Measurements from ENCODE around the gene SLC5A5.
A peak's percentile ranks its signal among the peaks of the same experiment; 100 is the strongest.

SLC5A5 gene

DNA sequence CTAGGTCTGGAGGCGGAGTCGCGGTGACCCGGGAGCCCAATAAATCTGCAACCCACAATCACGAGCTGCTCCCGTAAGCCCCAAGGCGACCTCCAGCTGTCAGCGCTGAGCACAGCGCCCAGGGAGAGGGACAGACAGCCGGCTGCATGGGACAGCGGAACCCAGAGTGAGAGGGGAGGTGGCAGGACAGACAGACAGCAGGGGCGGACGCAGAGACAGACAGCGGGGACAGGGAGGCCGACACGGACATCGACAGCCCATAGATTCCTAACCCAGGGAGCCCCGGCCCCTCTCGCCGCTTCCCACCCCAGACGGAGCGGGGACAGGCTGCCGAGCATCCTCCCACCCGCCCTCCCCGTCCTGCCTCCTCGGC, at the start of gene SLC5A5:
Gene SLC5A5, plus strand, starts transcription at position 68 of the 373 bp plus-strand sequence. CDS start 375 bp downstream, outside the sequence.
- no peak for DNase-seq

DNA sequence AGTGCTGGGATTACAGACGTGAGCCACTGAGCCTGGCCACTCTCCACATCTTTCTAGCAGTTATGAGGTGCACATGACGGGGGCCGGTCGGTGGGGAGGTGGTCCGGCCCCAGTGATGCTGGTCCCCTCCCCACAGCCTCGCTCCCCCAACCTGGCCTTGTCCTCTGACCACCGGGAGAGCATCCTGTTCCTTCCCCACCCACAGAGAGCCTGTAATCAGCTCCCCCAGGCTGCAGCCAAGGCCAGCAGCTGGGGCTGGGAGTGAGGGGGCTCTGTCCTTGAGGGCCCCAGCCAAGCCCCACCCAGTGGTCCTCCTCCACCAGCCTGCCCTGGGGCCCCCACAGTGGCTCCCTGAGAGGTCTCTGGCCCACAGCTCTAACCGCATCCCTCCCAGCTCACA, 47.4 kb upstream of the SLC5A5 start:
- no peak for DNase-seq

DNA sequence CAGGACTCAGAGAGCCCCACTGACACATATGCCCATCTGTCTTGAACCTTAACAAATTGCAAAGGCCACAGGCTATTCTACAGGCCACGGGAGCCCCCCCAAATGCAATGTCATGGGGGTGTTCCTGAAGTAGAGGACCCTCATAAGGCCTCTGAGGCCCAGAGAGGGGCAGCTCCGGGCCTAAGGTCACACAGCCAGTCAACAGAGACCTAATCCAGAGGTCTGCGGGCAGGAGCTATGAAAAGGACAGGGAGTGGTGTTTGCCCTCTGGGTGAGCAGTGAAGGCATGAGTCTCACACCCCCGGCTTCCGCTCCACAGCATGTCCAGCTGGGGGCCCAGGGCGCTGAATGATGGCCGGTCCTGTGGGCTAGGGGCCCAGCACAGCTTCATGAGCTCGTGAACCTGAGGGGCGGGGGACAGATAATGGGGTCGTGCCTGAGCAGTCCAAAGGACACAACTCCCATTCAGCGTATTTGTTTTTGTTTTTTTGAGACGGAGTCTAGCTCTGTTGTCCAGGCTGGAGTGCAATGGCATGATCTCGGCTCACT, 45.2 kb upstream of the SLC5A5 start:
- DNase-seq: no peak

DNA sequence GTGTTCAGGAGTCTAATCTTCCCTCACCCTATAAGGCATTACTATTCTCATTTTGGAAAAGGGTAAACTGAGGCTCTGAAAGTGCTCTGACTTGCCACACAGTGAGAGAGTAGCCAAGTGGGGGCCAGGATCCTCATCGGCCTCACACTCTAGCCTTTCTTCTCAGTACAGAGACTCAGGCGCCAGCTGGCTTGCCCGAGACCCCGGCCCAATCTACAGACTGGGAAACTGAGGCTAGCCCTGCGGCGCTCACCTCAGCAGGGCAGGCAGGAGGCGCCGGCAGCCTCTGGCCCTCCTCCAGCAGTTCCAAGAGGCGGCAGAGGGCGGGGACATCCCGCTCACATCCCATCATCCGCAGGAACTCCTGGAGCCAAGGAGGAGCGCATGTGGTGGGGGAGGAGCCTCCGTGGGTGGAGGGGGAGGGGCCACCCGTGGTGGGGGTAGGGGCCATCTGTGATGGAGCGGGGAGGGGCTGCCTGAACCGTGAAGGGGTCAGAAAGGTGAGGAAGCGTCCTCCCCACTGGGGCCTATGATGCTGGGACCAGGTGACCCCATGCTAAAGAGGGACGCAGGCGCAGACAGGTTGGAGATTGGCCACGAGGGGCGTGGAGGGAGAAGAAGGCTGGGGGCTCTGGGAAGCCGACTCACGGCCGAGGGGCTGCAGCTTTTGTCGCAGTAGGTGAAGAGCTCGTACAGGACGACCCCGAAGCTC, 41.7 kb upstream of the SLC5A5 start:
- DNase-seq: peak; percentile 60

DNA sequence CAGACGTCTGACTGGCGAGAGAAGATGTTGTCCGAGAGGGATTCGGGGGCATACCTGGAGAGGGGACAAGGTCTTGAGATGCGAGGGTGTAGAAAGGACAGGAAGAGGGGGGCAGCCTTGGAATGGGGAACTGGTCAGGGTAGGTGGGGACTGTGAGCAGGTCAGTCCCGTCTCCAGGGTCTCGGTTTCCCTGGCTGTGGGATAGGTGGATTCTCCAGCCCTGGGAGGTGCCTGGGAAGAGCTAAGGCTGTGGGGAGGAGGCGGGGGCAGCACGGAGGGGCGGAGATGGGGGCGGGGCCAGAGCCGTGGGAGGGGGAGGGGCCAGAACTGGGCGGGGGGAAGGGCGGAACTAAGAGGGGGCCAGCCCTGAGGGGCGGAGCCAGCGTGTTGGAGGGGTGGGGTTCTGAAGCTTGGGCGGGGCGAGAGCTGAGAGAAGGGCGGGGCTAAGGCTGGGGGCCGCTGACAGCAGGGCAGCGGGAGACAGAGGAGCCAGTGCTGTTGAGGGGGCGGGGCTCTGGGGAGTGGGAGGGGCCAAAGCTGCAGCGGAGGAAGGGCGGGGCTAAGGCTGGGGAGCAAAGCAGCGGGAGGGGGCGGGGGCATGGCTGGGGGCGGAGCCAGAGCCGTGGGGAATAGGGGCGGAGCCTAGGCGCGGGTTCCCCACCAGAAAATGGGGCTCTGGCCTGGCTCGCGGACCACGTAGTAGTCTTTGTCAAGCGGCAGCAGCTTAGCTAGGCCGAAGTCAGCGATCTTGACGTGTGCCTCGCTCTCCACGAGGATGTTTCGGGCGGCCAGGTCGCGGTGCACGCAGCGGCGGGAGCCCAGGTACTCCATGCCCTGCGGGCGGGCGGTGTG, 41.0 kb upstream of the SLC5A5 start:
- peak; percentile 84 for DNase-seq

DNA sequence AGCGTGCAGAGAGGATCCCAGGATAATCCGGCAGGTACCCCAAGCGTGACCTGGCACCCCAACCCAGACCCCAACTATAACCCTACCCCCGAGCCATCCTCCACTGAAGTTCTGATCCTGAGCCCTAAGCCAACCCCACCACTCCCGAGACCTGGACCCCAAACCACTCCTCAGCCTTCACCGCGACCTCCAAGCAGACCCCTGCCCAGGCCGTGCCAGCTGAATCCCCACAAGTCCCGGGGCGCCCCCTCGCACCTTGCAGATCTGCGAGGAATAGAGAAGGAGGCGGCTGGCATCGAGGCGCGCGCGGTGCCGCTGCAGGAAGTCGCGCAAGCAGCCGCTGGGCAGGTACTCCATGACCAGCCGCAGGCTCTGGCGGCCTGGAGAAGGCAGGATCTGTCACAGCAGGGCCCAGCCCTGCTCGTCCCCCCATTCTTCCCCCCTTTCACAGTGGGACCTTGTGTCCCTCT, 40.3 kb upstream of the SLC5A5 start:
- DNase-seq: no peak

DNA sequence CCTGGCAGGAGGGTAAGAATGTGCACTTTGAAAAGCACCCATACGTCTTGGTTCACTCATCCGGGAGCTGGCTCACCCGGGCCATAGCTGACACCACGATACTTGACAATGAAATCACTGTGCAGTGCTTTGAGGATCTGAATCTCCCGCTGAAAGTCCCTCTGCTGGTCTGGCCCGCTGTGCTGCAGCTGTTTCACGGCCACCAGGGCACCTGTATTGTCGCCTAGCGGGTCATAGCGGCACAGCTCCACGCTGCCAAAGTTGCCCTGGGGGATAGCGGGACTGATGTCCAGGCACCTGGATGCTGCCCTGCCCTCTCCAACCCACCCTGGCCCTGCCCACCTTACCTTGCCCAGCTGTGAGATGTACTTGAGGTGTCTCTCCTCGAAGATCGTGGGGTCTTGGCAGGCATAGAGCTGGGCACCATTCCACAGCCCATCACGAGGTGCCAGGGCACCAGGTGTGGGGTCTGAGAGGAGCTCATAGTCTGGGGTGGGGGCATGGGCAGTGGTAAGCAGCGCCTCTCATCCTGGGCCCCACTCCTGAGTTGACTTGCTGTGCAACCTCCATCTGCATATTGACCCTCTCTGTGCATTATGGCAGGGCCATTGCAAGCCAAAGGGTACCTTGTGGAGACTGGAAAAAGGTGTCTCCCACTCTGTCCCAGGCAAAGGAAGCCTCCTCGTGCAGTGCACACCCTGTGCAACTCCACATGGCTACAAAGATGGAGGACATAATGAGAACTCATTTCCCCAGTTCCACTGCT, 39.1 kb upstream of the SLC5A5 start:
- DNase-seq: no peak

DNA sequence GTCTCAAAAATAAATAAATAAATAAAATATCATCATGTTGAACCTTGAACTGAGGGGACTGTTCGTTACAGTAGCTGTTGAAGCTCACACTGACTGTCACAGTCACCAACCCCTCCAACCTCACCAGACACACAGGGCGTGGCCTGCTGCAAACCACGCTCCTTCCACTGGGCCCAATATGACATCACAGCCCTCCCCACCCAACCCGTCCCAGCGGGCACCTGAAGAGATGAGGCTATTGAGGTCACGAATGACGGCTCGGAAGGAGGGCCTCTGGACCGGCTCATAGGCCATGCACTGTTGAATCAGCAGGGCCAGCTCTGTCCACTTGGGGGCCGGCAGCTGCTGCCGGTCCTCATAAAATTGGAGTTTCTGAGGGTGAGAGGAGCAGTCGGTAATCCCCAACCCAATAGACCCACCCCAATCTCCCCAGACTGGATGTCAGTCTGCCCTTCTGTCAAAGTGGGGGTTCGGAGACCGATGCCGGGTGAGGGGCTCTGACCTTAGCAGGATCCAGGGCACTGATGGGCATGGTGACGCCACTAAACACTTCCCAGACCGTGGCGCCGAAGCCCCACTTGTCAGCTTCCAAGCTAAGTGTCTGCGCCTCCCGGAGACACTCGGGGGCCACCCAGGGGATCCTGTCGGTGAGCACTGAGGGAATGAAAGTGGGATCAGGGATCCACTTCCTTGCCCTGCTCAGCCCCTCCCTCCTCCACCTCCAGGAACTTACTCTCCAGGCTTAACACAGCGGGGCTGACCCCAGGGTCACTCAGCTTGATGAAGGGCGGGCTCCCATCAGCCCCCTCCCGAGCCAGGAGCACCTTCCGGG, 37.2 kb upstream of the SLC5A5 start:
- DNase-seq: no peak

DNA sequence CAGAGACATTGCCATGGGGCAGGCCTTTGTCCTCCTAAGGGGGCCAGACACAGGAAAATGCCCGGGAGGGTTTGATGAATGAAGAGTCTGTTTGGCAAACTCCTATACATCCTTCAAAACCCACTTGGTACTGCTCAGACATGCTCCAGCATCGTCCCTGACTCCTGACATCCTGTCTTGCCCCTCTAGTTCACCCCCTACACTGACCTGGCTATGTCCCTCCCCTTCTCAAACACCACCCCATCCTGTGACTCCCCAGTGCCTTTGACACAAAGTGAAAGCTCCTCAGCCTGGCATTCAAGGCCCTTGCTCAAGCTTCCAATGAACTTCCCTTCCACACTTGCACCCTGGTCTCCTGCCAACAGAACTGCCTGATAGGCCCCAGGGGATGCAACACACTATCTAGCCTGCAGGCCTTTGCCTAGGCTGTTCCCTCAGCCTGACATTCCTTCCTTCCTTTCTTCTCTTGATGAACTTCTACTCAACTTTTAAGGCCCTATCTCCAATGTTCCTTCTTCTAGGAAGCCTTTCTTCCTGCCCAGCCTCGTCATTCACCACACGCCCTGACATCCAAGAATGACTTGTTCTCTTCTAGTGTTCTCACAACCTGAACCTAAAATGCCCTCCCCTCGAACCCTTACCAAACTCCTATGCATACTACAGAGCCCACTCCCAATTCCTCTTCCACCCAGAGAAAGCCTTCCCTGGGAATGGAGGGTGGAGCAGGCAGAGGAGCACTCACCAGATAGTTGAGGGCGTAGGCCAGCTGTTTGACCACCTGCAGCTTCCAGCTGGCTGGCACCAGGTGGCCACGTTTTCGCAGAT, 36.4 kb upstream of the SLC5A5 start:
- no peak for DNase-seq

DNA sequence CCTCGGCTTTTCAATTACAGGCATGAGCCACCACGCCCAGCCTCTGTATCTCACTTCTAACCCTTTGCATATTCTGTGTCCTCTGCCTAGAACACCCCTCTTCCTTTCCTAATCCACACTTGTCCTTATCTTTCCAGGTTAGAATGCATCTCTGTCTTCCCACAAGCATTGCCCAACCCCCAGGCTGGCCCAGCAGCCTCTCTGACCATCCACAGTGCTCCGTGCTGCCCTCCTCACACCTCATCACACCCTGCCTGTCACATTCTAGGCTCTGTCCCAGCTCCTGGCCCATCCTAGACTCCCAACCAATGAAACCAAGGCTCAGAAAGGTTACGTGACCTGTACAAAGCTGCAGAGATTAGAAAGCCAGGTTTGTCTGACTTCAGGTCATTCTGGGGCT, 35.2 kb upstream of the SLC5A5 start:
- DNase-seq: no peak

DNA sequence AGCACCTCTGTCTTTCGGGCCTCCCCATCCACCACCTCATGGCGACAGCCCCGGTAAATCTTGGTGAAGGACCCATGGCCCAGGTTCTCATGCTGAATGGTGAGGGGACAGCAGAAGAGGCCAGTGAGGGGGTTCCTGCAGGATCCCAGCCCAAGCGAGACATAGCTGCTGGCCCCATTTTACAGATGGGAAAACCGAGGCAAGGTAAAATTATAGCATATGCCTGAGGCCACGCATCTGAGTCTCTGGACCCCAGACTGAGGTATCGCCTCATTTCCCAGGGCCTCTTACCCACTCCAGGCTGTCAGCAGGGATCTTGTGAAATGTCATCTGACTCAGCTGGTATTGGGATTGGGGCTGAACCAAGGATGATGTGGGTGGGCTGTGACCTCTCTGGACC, 33.8 kb upstream of the SLC5A5 start:
- DNase-seq: no peak

DNA sequence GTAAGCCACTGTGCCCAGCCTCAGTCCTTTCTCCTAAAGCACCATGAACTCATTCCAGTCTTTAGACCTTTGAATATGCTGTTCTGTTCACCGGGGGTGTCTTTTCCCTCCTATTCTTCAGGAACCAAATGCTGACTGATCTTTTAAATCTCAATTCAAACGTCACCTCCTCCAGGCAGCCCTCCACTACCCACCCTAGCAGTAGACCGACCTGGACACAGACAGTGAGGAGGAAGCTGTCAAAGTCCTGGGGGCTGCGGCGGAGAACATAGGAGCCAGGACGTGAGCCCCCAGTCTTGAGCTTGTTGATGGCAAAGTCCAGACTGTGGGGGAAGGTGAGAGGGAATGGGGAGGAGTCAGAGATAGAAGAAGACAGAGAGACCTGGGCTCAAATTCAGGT, 31.7 kb upstream of the SLC5A5 start:
- DNase-seq: no peak

DNA sequence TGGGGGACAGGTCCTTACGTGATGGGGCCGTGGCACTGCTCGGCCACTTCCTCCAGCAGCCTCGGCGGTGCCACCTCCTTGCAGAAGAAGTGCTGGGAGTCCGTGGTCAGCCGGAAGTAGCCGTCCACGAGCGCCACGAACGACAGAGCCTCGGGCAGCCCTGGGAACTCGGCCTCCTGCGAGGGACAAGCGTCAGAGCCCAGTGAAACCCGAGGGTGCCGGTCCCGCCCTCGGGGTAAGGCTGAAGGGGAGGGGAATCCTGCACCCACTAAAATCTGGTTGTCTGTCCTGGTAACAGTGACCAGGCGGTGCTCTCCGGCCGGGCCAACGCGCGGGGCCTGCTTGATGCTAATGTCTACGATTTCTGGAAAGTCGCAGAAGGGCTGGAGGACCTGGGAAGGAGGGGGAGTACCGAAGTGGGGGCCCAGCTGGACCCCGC, 30.4 kb upstream of the SLC5A5 start:
- no peak for DNase-seq

DNA sequence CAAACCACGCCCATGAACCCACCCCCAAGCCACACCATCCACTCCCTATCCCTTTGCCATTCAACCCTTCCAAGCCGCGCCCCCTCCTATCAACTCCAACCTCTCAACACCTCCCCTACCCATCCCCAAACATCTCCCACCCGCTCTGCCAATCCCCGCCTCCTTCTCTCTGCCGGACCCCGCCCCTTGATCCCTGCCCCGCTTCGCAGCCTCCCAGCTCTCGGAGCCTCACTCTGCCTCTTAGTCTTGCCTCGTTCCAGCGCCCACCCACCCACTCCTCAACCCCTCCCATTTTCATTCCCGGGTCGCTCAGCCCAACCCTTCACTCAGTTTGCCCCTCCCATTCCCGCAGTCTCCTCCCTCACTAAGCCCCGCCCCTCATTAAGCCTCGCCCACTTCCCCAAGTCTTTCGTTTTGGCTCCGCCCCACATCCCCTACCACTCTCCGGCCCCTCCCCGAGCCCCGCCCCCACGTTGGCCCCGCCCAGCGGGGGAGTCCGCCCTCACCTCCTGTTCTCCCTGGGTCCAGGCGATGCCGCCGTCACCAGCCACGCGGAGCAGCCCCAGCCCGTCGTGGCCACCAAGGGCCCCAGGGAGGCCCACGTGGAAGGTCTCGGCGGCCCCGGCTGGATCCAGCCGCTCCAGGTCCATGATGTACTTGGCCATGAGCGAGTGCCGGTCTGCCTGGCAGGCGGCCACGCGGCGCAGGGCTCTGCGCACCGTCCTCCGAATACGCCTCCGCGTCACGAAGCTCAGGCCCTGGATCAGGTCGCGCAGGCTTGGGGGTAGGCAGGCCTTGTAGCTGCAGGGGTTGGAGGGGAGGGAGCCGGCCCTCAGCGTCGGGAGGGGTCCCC, 29.7 kb upstream of the SLC5A5 start:
- DNase-seq: peak; percentile 93

DNA sequence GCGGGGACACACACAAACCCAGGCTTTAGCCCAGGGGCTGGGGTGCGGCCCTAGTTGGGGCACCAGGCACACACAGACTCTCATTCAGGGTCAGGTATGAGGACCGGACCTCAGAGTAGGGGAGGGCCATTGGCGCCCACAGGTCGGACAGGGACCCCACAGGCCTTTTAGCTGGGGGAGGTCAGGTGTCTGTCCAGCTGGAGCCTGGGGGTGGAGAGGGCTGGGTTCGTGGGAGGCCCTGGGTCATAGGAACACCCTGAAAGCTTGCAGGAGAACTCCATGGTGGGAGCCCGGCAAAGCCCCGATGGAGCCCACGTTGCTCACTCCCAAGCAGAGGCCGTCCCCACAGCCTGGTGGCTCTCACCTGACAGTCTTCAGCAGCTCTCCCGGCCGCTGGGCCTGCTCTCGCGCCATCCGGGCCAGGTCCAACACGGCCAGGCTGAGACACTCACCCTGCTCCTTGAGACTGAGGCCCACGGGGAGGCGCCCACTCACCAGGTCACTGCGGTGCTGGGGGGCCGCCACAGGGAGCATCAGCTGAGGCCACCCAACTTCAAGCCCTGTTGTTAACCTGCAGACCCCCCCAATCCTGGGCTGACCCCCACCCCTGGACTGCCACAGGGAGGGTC, 29.0 kb upstream of the SLC5A5 start:
- no peak for DNase-seq

DNA sequence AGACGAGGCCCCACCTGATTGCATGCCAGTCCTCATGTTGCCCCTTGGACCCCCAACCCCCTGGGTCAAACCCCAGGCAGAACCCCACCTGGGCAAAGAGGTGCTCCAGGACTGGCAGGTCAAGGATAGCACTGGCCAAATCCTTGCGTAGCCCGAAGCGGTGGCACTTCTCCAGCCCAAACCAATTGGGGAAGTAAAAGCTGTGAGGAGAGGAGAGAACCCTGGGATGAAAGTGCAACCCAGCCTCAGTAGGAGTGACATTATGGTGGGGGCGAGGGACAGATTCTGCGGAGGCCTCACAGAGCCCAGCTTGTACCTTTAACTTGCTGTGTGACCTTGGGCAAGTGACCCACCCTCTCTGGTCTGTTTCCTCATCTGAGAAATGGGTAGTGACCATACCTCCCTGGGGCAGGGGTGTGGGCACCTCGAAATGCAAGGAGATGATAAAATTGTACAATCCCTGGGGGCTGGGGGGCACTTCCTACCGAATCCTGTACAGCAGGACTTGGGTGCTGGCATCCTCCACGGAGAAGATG, 28.4 kb upstream of the SLC5A5 start:
- no peak for DNase-seq

DNA sequence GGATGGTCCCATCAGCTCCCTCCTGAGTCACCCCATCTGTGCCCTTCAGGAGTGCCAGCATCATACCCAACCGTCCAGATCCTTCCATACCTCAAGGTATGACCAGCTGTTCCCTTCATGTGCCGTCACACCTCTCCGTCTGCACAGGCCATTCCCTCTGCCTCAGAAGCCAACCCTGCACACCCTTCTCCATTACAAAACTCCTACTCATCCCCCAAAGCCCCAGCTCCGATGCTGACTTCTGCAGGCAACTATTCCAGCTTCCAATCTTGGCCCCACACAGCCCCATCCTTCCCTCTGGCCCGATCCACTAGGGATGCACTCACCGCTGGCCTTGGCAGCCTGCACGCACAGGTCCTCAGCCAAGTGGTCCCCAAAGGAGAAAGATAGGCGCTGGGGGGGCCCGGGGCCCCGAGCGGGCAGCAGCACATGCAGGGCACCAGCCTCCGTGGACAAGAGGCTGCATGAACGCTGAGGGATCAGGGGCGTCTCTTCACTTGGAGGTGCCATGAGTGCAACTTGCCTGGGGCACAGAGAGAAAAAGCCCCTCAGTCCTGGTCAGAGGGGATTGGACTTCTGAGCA, 27.7 kb upstream of the SLC5A5 start:
- DNase-seq: no peak

DNA sequence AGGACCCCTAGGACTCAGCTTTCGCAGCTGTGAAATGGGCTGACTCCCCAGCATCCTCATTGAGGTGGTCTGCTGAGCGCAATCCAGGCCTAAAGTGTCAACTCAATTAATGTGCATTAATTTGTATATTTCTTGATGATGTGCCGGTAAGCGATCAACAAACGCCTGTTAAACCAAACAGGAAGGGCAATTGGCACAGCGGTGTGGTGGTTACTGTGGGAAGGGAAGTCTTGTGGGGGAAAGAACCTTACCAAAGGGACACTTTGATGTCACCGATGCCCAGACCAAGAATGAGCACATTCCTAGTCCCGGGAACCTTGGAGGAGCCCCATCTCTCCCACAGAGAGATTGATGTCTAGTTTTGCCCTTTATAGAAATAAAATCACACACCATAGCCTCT, 25.6 kb upstream of the SLC5A5 start:
- no peak for DNase-seq
